Measurements from ENCODE around the gene KRT33B.
"Not testable (repeated sequence)": the region's sequence is repeated elsewhere in the genome, so short reads cannot be mapped to it uniquely, and the experiment has no call there.

KRT33B gene

DNA sequence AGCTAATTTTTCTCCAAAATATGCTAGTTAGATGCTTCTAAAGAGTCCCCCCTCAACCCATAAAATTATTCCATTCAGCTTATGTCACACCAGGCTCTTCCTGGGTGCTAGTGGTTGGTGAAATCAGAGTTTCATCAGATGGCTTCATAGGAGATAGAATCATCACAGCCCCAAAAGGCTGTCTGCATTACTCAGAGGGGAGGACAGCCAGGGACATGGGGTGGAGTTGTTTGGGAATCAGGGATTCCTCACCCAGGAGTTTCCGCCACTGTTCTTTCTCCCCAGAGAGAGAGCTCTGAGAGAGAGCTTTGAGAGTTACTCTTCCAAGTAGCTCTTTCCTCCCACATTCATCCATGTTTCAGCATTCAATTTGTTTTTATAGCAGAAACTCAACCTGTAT lies 12.8 kb upstream of the KRT33B start:
- H3K36me3 ChIP-seq (replicated peaks; ENCODE audit: low read depth, low read length) = no peaks in the 10 kb centered on the region
- no peaks in the 10 kb centered on the region for H4K20me1 ChIP-seq (ENCODE audit: insufficient read depth, low read length)
- H3K4me2 ChIP-seq (ENCODE audit: low read length) = no peak overlapping the region
- H3K27ac ChIP-seq (ENCODE audit: low read length) = no peak overlapping the region
- H3K9ac ChIP-seq (ENCODE audit: low read length) = no peak overlapping the region
- no peaks in the 10 kb centered on the region for H3K79me2 ChIP-seq (ENCODE audit: low read length)
- no peaks in the 10 kb centered on the region for H3K4me1 ChIP-seq (ENCODE audit: low read length)
- peaks cover 6% of the 10 kb centered on the region; the same call in 1 of the 2 replicates for H3K9me3 ChIP-seq (ENCODE audit: insufficient read depth, low read length)
- TF ChIP-seq, protein P1, sequence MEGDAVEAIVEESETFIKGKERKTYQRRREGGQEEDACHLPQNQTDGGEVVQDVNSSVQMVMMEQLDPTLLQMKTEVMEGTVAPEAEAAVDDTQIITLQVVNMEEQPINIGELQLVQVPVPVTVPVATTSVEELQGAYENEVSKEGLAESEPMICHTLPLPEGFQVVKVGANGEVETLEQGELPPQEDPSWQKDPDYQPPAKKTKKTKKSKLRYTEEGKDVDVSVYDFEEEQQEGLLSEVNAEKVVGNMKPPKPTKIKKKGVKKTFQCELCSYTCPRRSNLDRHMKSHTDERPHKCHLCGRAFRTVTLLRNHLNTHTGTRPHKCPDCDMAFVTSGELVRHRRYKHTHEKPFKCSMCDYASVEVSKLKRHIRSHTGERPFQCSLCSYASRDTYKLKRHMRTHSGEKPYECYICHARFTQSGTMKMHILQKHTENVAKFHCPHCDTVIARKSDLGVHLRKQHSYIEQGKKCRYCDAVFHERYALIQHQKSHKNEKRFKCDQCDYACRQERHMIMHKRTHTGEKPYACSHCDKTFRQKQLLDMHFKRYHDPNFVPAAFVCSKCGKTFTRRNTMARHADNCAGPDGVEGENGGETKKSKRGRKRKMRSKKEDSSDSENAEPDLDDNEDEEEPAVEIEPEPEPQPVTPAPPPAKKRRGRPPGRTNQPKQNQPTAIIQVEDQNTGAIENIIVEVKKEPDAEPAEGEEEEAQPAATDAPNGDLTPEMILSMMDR (IDR thresholded peaks at IDR 0.05; ENCODE audit: low read depth, low read length) = no peak
- TF ChIP-seq EZH2phosphoT487 (IDR thresholded peaks at IDR 0.05; ENCODE audit: low read depth) = no peak
- no peak overlapping the region for H3K4me3 ChIP-seq (ENCODE audit: low read length)
- no peak overlapping the region for H2AFZ ChIP-seq (ENCODE audit: low read depth, low read length)
- no peaks in the 10 kb centered on the region; the same call in 1 of the 2 replicates for H3K27me3 ChIP-seq (ENCODE audit: low read depth, low read length)

DNA sequence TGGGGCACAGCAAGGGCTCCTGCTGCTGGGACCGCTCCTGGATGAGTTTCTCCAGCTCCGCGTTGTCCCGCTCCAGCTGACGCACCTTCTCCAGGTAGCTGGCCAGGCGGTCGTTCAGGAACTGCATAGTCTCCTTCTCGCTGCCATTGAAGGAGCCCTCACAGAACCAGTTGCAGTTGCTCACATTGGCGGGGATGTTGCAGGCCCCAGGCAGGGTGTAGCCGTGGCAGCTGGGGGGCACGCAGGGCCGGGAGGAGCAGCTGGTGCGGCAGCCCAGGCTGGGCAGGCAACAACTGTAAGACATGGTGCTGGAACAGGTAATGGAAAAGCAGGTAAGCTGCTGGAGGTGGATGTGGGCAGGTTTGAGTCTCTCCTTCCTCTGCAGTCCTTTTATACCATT lies 12.3 kb upstream of the KRT33B start, which contains the start of gene KRT34:
KRT34 (minus strand) TSS at position 364 of the 400 bp plus-strand sequence; CDS start at position 304, 60 bp downstream.
- H3K9ac ChIP-seq (ENCODE audit: low read length); H3K9me3 ChIP-seq (ENCODE audit: insufficient read depth, low read length); H3K4me3 ChIP-seq (ENCODE audit: low read length); H3K79me2 ChIP-seq (ENCODE audit: low read length); H3K4me1 ChIP-seq (ENCODE audit: low read length); H3K27me3 ChIP-seq (ENCODE audit: low read depth, low read length); H3K4me2 ChIP-seq (ENCODE audit: low read length); H4K20me1 ChIP-seq (ENCODE audit: insufficient read depth, low read length); H3K36me3 ChIP-seq (replicated peaks; ENCODE audit: low read depth, low read length); H2AFZ ChIP-seq (ENCODE audit: low read depth, low read length); H3K27ac ChIP-seq (ENCODE audit: low read length): not testable (repeated sequence)

DNA sequence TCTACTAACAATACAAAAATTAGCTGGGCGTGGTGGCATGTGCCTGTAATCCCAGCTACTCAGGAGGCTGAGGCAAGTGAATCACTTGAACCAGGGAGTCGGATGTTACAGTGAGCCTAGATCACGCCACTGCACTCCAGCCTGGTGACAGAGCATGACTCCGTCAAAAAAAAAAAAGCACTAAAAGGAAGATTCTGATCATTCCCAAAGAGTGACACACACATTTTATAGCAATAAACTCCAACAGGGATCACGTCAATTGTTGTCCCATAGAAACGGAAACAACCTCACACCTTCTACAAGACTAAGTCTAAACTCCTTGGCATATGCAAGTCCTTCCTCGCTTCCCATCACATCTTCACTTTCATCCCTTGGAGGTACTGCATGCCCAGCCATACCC lies 10.5 kb upstream of the KRT33B start:
- not testable (repeated sequence) for H3K27me3 ChIP-seq (ENCODE audit: low read depth, low read length); H3K4me1 ChIP-seq (ENCODE audit: low read length); H3K4me2 ChIP-seq (ENCODE audit: low read length); H4K20me1 ChIP-seq (ENCODE audit: insufficient read depth, low read length); H3K9me3 ChIP-seq (ENCODE audit: insufficient read depth, low read length); H3K4me3 ChIP-seq (ENCODE audit: low read length); H3K9ac ChIP-seq (ENCODE audit: low read length); H2AFZ ChIP-seq (ENCODE audit: low read depth, low read length); H3K36me3 ChIP-seq (replicated peaks; ENCODE audit: low read depth, low read length); H3K79me2 ChIP-seq (ENCODE audit: low read length); H3K27ac ChIP-seq (ENCODE audit: low read length)

DNA sequence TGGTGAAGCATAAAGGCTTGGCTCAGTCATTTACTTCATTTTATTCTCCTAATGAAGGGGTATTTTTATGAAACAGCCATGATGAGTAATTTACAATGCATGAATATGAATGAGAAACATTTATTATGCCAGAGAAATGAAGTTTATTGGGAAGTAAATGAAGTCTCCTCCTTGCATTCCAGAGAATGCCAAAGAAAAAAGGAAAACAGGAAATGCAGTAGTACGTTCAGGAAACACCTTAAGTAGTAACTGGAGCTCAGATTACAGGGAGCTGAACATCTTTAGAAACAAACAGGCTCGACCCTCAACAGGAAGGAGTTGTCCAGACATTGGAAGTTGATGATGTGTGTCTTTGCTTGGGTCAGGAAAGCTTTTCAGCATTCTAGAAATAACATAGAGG lies 7.9 kb upstream of the KRT33B start:
- H3K9ac ChIP-seq (ENCODE audit: low read length) = no peak overlapping the region
- no peak overlapping the region for H3K4me3 ChIP-seq (ENCODE audit: low read length)
- no peaks in the 10 kb centered on the region for H3K9me3 ChIP-seq (ENCODE audit: insufficient read depth, low read length)
- H3K79me2 ChIP-seq (ENCODE audit: low read length) = no peaks in the 10 kb centered on the region
- no peak overlapping the region for H3K4me2 ChIP-seq (ENCODE audit: low read length)
- H3K4me1 ChIP-seq (ENCODE audit: low read length) = no peaks in the 10 kb centered on the region
- H3K36me3 ChIP-seq (replicated peaks; ENCODE audit: low read depth, low read length) = no peaks in the 10 kb centered on the region
- no peaks in the 10 kb centered on the region for H4K20me1 ChIP-seq (ENCODE audit: insufficient read depth, low read length)
- H3K27ac ChIP-seq (ENCODE audit: low read length) = no peak overlapping the region
- no peak overlapping the region for H2AFZ ChIP-seq (ENCODE audit: low read depth, low read length)
- H3K27me3 ChIP-seq (ENCODE audit: low read depth, low read length) = peaks cover 17% of the 10 kb centered on the region
- TF ChIP-seq, protein P1 (IDR thresholded peaks at IDR 0.05; ENCODE audit: low read depth, low read length) = no peak
- TF ChIP-seq EZH2phosphoT487 (IDR thresholded peaks at IDR 0.05; ENCODE audit: low read depth) = no peak

DNA sequence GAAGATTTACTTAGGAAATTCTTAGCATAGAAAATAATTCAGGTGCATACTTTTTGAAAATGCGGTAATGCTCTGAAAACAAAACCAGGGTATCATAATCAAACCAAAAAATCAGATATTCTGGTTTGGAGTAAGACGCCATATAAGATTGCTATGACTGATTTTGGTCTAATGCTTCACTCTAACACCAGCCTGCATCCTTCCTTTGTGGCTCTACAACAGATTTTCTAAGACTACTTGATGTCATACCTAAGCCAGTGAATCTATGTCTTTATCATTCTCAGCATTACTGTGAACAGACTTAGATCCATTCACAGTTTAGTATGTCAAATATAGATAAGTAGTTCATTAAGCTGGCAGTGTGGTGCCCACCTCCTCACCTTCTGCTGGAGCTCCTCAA lies 590 bp downstream of the KRT33B start:
- no peak overlapping the region for H3K4me3 ChIP-seq (ENCODE audit: low read length)
- no peaks in the 10 kb centered on the region for H3K9me3 ChIP-seq (ENCODE audit: insufficient read depth, low read length)
- no peak overlapping the region for H3K9ac ChIP-seq (ENCODE audit: low read length)
- peaks cover 29% of the 10 kb centered on the region for H3K27me3 ChIP-seq (ENCODE audit: low read depth, low read length)
- TF ChIP-seq, protein P1 (IDR thresholded peaks at IDR 0.05; ENCODE audit: low read depth, low read length) = no peak
- TF ChIP-seq EZH2phosphoT487 (IDR thresholded peaks at IDR 0.05; ENCODE audit: low read depth) = no peak
- no peak overlapping the region for H3K4me2 ChIP-seq (ENCODE audit: low read length)
- H4K20me1 ChIP-seq (ENCODE audit: insufficient read depth, low read length) = no peaks in the 10 kb centered on the region
- no peaks in the 10 kb centered on the region for H3K79me2 ChIP-seq (ENCODE audit: low read length)
- H3K27ac ChIP-seq (ENCODE audit: low read length) = no peak overlapping the region
- no peak overlapping the region for H2AFZ ChIP-seq (ENCODE audit: low read depth, low read length)
- H3K4me1 ChIP-seq (ENCODE audit: low read length) = no peaks in the 10 kb centered on the region
- no peaks in the 10 kb centered on the region for H3K36me3 ChIP-seq (replicated peaks; ENCODE audit: low read depth, low read length)
